Measurements from ENCODE around the gene CFAP57. TPM values are rescaled to one million over a fixed set of nuclear protein-coding genes. Genes with fewer than 3 reads are reported as not detected.

The CFAP57 gene
- polyA plus RNA-seq, 1 donor from 2014 or later = 0.17 TPM

DNA sequence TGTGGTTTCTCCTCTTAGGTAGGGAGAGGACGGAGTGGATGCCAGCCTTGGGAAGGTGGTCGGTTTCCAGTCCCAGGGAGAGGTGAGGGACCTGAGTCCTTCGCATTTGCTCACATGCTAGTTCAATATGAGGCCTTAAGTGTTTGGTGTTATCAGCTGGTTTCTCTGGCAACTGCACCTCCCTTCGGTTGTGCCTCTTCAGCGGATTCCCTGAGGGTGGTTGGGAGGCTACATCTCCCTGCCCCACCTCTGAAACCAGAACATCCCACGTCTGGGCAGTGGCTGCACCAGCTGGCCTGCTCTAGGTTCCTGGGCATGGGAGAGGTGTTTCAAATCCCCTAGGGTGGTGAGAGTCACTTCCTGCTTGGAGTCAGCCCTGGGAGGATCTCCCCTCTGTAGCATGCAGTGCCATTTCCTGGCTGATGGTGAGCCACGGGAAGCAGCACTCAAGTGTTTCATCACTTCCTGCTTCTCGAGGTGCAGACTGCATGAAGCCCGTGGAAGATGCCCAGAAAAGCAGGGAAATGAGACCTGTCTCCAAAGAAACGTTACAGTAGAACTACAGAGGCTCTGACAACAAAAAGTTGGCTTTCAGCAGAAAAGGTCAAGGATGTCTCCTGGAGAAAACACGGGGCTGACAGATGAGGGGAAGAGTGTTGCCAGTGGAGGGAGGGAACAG, 102.1 kb downstream of the CFAP57 start:
- Histone ChIP-seq H3K36me3 (ENCODE audit: insufficient read depth, low read length) (no peaks in the 10 kb centered on the region), H3K9me2 (ENCODE audit: insufficient read depth, low read length) (no peaks in the 10 kb centered on the region), H3K9me3 (ENCODE audit: low read length) (no peaks in the 10 kb centered on the region), H3K9ac (ENCODE audit: low read length) (no peak overlapping the region), H3K27ac (ENCODE audit: low read length) (no peak overlapping the region), H3K4me3 (ENCODE audit: low read length) (no peak overlapping the region), H4K20me1 (ENCODE audit: insufficient read depth) (no peaks in the 10 kb centered on the region), H3K4me2 (ENCODE audit: low read length) (no peak overlapping the region), H2AFZ (ENCODE audit: low read depth, low read length) (no peak overlapping the region), H3K27me3 (ENCODE audit: insufficient read depth, low read depth, low read length) (no peaks in the 10 kb centered on the region), H3K79me2 (replicated peaks; ENCODE audit: insufficient read depth, low read length) (no peaks in the 10 kb centered on the region), H3F3A (ENCODE audit: insufficient read depth, low read length, poor library complexity, severe bottlenecking) (no peaks in the 10 kb centered on the region)
- TF ChIP-seq REST (IDR thresholded peaks at IDR 0.05; ENCODE audit: borderline replicate concordance) (no peak), MXI1 (conservative IDR thresholded peaks at IDR 0.05; ENCODE audit: poor library complexity, severe bottlenecking) (no peak), EP300 (conservative IDR thresholded peaks at IDR 0.05; ENCODE audit: poor library complexity, severe bottlenecking) (no peak), RAD21 (conservative IDR thresholded peaks at IDR 0.05) (no peak), TAF1 (IDR thresholded peaks at IDR 0.05; ENCODE audit: low read depth) (no peak), POLR2AphosphoS5 (IDR thresholded peaks at IDR 0.05) (no peak), SMC3 (conservative IDR thresholded peaks at IDR 0.05; ENCODE audit: poor library complexity) (no peak), EZH2 (IDR thresholded peaks at IDR 0.05; ENCODE audit: borderline replicate concordance, insufficient read depth, low read length, poor library complexity, severe bottlenecking) (no peak)
- TF ChIP-seq, protein P1, sequence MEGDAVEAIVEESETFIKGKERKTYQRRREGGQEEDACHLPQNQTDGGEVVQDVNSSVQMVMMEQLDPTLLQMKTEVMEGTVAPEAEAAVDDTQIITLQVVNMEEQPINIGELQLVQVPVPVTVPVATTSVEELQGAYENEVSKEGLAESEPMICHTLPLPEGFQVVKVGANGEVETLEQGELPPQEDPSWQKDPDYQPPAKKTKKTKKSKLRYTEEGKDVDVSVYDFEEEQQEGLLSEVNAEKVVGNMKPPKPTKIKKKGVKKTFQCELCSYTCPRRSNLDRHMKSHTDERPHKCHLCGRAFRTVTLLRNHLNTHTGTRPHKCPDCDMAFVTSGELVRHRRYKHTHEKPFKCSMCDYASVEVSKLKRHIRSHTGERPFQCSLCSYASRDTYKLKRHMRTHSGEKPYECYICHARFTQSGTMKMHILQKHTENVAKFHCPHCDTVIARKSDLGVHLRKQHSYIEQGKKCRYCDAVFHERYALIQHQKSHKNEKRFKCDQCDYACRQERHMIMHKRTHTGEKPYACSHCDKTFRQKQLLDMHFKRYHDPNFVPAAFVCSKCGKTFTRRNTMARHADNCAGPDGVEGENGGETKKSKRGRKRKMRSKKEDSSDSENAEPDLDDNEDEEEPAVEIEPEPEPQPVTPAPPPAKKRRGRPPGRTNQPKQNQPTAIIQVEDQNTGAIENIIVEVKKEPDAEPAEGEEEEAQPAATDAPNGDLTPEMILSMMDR (IDR thresholded peaks at IDR 0.05; ENCODE audit: poor library complexity, severe bottlenecking) = no peak

DNA sequence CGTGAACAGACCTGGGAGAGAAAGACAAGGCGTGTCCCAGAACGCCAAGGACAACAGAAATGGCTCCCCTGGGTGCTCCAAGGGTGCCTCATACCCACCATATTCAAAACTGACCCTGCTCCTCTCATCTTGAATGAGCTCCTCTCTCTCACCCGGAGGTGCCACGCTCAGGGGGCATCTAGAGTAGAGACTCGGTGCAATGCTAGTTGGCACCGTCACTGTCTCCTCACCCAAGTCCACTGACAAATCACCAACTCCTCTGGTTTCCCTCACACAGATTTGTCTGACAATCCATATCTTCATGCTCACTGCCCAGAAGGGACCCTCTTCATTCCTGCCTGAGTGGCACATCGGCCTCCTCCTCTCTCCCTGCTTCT, 102.7 kb downstream of the CFAP57 start:
- Histone ChIP-seq H3K9me3 (ENCODE audit: low read length) (no peaks in the 10 kb centered on the region), H2AFZ (ENCODE audit: low read depth, low read length) (no peak overlapping the region), H3K4me3 (ENCODE audit: low read length) (no peak overlapping the region), H3K27me3 (ENCODE audit: insufficient read depth, low read depth, low read length) (no peaks in the 10 kb centered on the region), H3F3A (ENCODE audit: insufficient read depth, low read length, poor library complexity, severe bottlenecking) (no peaks in the 10 kb centered on the region), H4K20me1 (ENCODE audit: insufficient read depth) (no peaks in the 10 kb centered on the region), H3K79me2 (replicated peaks; ENCODE audit: insufficient read depth, low read length) (no peaks in the 10 kb centered on the region), H3K4me2 (ENCODE audit: low read length) (no peak overlapping the region), H3K27ac (ENCODE audit: low read length) (no peak overlapping the region), H3K9me2 (ENCODE audit: insufficient read depth, low read length) (no peaks in the 10 kb centered on the region), H3K36me3 (ENCODE audit: insufficient read depth, low read length) (no peaks in the 10 kb centered on the region), H3K9ac (ENCODE audit: low read length) (no peak overlapping the region)
- TF ChIP-seq EP300 (conservative IDR thresholded peaks at IDR 0.05; ENCODE audit: poor library complexity, severe bottlenecking) (no peak), RAD21 (conservative IDR thresholded peaks at IDR 0.05) (no peak), REST (IDR thresholded peaks at IDR 0.05; ENCODE audit: borderline replicate concordance) (no peak), TAF1 (IDR thresholded peaks at IDR 0.05; ENCODE audit: low read depth) (no peak), POLR2AphosphoS5 (IDR thresholded peaks at IDR 0.05) (no peak), MXI1 (conservative IDR thresholded peaks at IDR 0.05; ENCODE audit: poor library complexity, severe bottlenecking) (no peak), EZH2 (IDR thresholded peaks at IDR 0.05; ENCODE audit: borderline replicate concordance, insufficient read depth, low read length, poor library complexity, severe bottlenecking) (no peak)

All from neural cell (in vitro differentiated cells).